GM18868 (cell line): Measurements from ENCODE around the gene SH2D3C.
A peak's percentile ranks its signal among the peaks of the same experiment; 100 is the strongest.

Experiments used
- ATAC-seq: cut with Tn5 transposase; IDR thresholded peaks from one replicate; pipeline ENCODE4 v1.9.1; 2021; ENCODE audit warnings: mild to moderate bottlenecking, moderate library complexity; ENCODE audit not compliant: unreplicated experiment

SH2D3C gene

DNA sequence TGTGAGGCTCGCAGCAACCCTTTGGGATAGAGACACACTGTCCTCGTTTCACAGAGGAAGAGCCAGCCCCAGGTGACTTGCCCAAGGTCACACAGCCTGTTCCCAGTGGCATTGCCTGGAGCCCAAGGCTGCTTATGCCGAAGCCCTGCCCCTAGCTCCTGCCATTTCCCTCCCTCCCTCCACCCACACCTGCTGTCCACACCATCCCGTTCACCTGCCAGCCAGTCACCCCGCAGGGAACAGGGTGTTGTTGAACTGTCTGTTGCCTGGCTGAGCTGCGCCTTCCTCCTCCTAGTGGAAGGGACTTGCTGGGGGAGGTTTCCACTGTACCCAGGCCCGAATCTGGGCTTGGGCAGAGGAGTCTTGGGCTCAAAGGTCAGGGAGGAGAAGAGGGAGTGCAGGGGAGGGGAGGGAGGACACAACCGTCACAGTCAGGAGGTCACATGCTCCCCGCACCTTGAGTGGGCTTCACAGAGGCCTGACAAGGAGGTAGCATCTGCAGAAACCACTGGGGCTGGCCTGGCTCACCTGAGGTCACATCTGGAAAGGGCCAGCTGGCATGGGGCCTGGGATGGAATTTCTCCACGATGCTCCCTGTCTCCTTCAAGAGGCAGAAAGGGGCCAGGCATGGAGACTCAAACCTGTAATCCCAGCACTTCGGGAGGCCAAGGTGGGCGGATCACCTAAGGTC is 56.3 kb downstream of the SH2D3C start:
- no peak for ATAC-seq

DNA sequence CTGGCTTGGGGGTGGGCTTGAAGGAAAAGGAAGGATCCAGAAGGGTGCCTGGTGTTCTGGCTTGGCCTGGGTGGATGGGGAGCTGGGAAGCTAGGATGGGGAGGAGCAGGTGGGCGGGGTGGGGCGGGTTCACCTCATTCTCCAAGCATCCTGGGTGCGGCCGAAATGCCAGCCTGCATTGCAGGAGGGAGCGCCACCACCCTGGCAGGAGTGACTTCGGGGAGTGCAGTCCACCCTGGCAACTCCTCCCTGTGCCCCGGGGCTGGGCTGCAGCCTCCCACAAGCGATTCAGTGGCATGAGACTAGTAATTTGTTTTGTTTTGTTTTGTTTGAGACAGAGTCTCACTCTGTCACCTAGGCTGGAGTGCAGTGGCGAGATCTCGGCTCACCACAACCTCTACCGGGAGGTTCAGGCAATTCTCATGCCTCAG is 57.1 kb downstream of the SH2D3C start:
- no peak for ATAC-seq

GRCh38 chr9:127720865-127721227 is 57.6 kb downstream of the SH2D3C start:
- no peak for ATAC-seq

- no peak for ATAC-seq
These were observed 58.2 kb downstream of the SH2D3C start for GRCh38 chr9:127720031-127720864.

DNA sequence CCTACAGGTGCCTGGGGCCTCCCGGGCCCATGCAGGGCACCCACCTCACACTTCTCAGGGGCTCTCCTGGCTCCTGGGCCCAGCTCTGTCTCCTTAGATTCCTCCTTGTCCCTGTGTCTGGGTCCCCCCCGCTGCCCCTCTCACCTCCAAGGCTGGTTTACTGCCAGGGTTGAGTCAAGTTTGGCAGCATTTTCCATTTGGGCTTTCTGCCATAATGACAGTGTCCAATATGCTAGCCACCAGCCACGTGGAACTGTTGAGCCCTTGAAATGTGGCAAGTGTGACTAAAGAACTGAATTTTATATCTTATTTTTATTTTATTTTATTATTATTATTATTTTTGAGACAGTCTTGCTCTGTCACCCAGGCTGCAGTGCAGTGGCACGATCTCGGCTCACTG is 60.7 kb downstream of the SH2D3C start:
- ATAC-seq: no peak

- ATAC-seq: no peak
These were observed 62.1 kb downstream of the SH2D3C start for GRCh38 chr9:127716412-127716811.

DNA sequence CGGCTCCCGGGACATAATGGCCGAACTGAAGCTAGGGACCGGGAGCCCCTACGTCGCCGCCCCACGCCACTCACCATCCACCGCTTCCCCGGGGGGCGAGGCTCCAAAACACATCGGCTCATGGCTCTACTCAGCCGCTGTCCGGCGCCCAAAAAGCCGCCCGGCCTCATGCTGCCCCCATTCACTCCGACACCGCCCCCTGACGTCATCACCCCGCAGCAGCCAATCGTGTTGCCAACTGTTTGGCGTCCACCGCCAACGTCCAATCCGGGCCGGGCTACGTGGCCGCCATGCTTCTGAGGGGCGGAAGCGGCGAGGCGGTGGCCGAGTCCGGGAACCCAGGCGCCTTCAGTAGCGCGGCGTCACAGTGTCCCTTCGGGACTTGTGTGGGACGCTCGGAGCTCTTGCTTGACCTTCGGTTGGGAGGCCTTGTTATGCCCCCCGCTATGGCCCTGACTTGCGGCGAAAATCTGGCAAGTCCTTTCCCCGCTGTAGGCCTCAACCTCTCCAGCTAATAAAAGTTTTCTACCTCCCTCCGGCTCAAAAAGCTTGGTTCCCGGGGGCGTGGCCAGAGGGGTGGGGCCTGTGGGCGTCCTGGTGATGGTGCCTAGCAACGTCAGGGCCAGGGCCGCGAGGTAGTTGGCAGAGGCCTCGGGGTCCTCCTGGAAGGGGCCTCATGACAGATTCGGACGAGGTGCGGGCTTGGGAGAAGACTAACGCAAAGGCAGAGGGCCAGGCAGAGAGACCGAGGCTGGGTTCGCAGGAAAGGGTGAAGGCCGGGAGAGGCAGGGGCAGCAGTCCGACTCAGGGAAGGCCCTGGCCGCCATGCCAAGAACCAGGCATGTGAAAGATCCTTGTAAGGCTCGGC is 62.8 kb downstream of the SH2D3C start, which contains the start of the genes PTRH1 and TTC16:
PTRH1 (minus strand) TSS at position 194 of the 868 bp plus-strand sequence; CDS start at position 170, 24 bp downstream.
TTC16 (plus strand) TSS at position 610 of the 868 bp plus-strand sequence; CDS start at position 677, 67 bp downstream.
- peak; percentile 95 for ATAC-seq

DNA sequence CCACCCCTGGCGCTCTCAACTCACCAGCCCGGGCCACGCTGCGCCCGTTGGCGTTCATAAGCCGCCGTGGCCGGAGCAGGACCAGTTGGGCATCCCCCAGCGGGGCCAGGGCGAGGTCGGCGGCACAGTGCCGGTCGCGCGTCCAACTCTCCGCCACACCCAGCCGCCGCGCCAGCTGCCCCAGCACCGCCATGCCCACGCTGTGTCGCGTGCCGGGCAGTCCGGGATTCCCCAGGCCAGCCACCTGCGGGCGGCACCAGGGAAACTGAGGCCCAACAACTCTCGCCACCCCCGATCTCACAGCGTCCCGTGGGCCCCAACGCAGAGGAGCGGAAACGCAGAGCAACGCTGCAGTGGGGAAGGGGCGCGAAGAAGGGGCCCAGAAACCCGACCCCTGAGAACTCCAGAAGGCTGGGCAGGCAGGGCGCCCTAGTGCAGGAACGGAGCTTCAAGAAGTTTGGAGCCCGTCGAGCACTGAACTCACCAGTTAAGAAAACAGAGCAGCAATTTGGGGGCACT is 63.5 kb downstream of the SH2D3C start:
- ATAC-seq: peak; percentile 6

GRCh38 chr9:127714020-127714750 is 64.3 kb downstream of the SH2D3C start:
- ATAC-seq: no peak

DNA sequence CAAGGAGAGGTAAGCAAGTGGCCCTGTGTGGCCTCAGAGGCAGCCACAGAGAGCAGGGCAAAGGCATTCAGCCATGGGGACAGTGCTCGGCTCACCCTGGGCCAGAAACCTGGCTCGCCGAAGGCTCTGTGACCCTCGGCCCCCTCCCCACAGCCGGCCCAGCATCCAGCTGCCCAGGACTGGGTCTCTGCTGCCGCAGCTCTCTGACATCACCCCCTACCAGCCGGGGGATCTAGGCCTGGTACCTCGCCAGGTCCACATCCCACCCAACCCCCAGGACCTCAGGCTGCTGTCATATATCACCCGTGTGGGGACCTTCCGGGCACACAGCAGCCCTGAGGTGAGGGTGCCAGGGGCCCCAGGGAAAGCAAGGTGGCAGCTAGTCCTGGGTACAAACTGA is 65.6 kb downstream of the SH2D3C start:
- no peak for ATAC-seq

DNA sequence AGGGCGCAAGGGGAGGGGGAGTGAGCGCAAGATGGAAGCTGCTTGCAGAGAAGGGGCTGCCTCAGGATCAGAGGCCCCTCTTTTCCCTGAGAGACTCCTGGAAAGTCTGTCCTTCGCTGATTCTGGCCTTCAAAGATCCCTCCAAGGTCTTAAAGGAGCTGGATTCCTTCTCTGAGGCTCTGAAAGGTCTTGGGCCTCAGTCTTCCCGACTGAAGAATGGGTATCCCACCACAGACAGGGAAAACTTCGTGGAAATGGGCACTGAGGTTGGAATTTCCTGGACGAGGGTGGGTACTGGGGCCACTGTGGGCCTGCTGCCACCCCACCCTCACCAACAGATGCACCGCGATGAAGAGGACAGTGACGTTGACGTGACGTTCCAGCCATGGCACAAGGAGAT is 66.1 kb downstream of the SH2D3C start:
- no peak for ATAC-seq

GRCh38 chr9:127711831-127712274 is 66.6 kb downstream of the SH2D3C start:
- no peak for ATAC-seq

DNA sequence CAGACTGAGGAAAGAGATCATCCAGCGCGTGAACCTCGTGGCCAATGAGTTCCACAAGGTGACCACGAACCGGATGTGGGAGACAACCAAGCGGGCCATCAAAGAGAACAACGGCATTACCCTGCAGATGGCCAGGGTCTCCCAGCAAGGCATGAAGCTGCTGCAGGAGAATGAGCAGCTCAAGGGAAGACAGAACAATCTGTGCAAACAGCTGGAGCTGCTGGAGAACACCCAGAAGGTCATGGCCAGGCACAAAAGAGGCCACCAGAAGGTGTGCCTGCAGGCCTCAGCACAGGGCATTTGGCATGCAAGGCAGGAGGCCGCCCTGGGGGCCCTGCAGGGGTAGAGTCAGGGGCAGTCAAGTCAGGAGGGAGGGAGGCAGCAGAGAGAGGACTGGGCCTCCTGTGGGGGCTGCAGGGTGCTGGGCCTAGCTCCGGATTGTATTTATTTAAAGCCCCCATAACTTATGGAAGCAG is 67.2 kb downstream of the SH2D3C start:
- no peak for ATAC-seq

GRCh38 chr9:127710204-127710783 is 68.2 kb downstream of the SH2D3C start:
- no peak for ATAC-seq

- no peak for ATAC-seq
These were observed 69.4 kb downstream of the SH2D3C start for GRCh38 chr9:127708952-127709587.

DNA sequence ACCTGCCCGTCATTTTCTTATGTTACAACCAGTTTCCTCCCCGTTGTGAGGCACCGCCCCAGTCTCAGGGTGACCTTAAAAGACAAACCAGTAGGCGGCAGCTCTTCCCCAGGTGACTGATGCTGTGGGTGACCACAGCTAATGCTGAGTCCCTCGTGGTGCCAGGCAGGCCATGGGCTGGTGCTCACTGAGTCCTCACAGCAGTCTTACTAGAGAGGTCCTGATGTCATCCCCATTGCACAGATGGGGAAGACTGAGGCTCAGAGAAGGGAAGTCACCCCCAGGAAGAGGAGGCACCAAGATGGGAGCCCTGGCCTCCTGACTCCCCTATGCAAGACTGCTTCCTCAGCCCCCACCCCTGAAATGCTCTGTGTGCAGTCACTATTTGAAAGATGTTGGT is 70.7 kb downstream of the SH2D3C start:
- peak; percentile 53 for ATAC-seq

GRCh38 chr9:127706836-127707241 is 71.6 kb downstream of the SH2D3C start, which contains the start of gene CFAP157:
TSS of gene CFAP157 (plus strand) at chr9:127706988. CDS start at chr9:127707032, 44 bp downstream.
- ATAC-seq: no peak

GRCh38 chr9:127705577-127706379 is 72.7 kb downstream of the SH2D3C start:
- no peak for ATAC-seq
